KOPT-K1 (cell line): ENCODE data around the gene LRSAM1.

Experiments
- H3K27ac ChIP-seq: fragments of 200-600 bp; sonication (generic); 2 replicates; pipeline ENCODE4 v1.5.1; 2016; ENCODE audit warnings: antibody characterized with exemption, mild to moderate bottlenecking, low read depth, low read length; ENCODE audit not compliant: poor library complexity, severe bottlenecking
- H3K36me3 ChIP-seq: fragments of 200-600 bp; sonication (generic); 2 replicates; pipeline ENCODE4 v1.5.1; 2017; ENCODE audit warnings: antibody characterized with exemption, mild to moderate bottlenecking, low read length, moderate library complexity; ENCODE audit not compliant: insufficient read depth
- H3K9me3 ChIP-seq: fragments of 200-600 bp; sonication (generic); 2 replicates; pipeline ENCODE4 v1.5.1; 2017; ENCODE audit warnings: antibody characterized with exemption, low read length, mild to moderate bottlenecking; ENCODE audit not compliant: insufficient read depth, poor library complexity, severe bottlenecking

Gene LRSAM1

GRCh38 chr9:127545196-127546124 lies 94.2 kb downstream of the LRSAM1 start:
- Histone ChIP-seq H3K36me3 (no peaks in the 10 kb centered on the region), H3K9me3 (no peaks in the 10 kb centered on the region), H3K27ac (no peak overlapping the region)

GRCh38 chr9:127546125-127546832 lies 95.0 kb downstream of the LRSAM1 start:
- Histone ChIP-seq H3K27ac (no peak overlapping the region), H3K9me3 (no peaks in the 10 kb centered on the region)

GRCh38 chr9:127548352-127548881 lies 97.1 kb downstream of the LRSAM1 start:
- Histone ChIP-seq H3K27ac (no peak overlapping the region), H3K36me3 (no peaks in the 10 kb centered on the region), H3K9me3 (no peaks in the 10 kb centered on the region)

More at GRCh38 chr9:127546125-127546832, 95.0 kb downstream of the LRSAM1 start:
- no peaks in the 10 kb centered on the region for H3K36me3 ChIP-seq

- H3K27ac ChIP-seq = no peak overlapping the region
- H3K9me3 ChIP-seq = no peaks in the 10 kb centered on the region
- no peaks in the 10 kb centered on the region for H3K36me3 ChIP-seq
These were observed 97.9 kb downstream of the LRSAM1 start for GRCh38 chr9:127549218-127549617.

- H3K27ac ChIP-seq = no peak overlapping the region
These were observed 98.4 kb downstream of the LRSAM1 start for GRCh38 chr9:127549751-127550150.

GRCh38 chr9:127550282-127550681 lies 99.0 kb downstream of the LRSAM1 start:
- no peak overlapping the region for H3K27ac ChIP-seq
- H3K9me3 ChIP-seq = no peaks in the 10 kb centered on the region
- no peaks in the 10 kb centered on the region for H3K36me3 ChIP-seq

More at GRCh38 chr9:127549751-127550150, 98.4 kb downstream of the LRSAM1 start:
- no peaks in the 10 kb centered on the region for H3K36me3 ChIP-seq
- H3K9me3 ChIP-seq = no peaks in the 10 kb centered on the region

- Histone ChIP-seq H3K27ac (no peak overlapping the region), H3K9me3 (no peaks in the 10 kb centered on the region), H3K36me3 (no peaks in the 10 kb centered on the region)
These were observed 99.4 kb downstream of the LRSAM1 start for GRCh38 chr9:127550751-127551150.
